H1 (cell line): ENCODE data around the gene RNF39.

Experiments used
- BRCA1 ChIP-seq: IDR thresholded peaks from 2 replicates; pipeline ENCODE4 v1.6.1; 2012; ENCODE audit warnings: low read depth, low read length, improper control_type of control experiment
- CREB1 ChIP-seq: IDR thresholded peaks from 2 replicates; pipeline ENCODE4 v1.6.1; 2012; ENCODE audit warnings: inconsistent platforms
- CTCF ChIP-seq, 3 experiments: IDR thresholded peaks; 1 replicate in 2 of 3; 2 replicates in 1 of 3; pipeline versions ENCODE4 v1.5.1 to v1.6.1; 2011; ENCODE audit warnings: low read length in 3 of 3, mild to moderate bottlenecking in 3 of 3, inconsistent platforms in 2 of 3, low read depth in 1 of 3, moderate library complexity in 1 of 3; ENCODE audit not compliant: insufficient read depth in 1 of 3; ENCODE audit errors: control extremely low read depth in 1 of 3
- EGR1 ChIP-seq: IDR thresholded peaks from 2 replicates; pipeline ENCODE4 v1.6.1; 2011; ENCODE audit warnings: low read depth, low read length, borderline replicate concordance
- EP300 ChIP-seq, 2 experiments: IDR thresholded peaks; 1 replicate in 1 of 2; 2 replicates in 1 of 2; pipeline ENCODE4 v1.6.1; 2011 to 2012; ENCODE audit warnings: low read depth in 2 of 2, low read length in 2 of 2, mild to moderate bottlenecking in 2 of 2, borderline replicate concordance in 1 of 2, inconsistent platforms in 1 of 2, moderate library complexity in 1 of 2
- EZH2 ChIP-seq: fragments of 200-600 bp; sonication (generic); IDR thresholded peaks from 2 replicates; pipeline ENCODE4 v1.7.1; 2012; ENCODE audit warnings: low read depth, mild to moderate bottlenecking, moderate library complexity, low read length, inconsistent platforms; ENCODE audit not compliant: severe bottlenecking
- HDAC2 ChIP-seq, 2 experiments: fragments of 300-600 bp in 1 of 2; sonication (generic) in 1 of 2; IDR thresholded peaks; 2 replicates each; pipeline ENCODE4 v1.6.1; 2011 to 2012; ENCODE audit warnings: low read depth in 2 of 2, low read length in 2 of 2, mild to moderate bottlenecking in 2 of 2, moderate library complexity in 2 of 2, borderline replicate concordance in 1 of 2, inconsistent platforms in 1 of 2
- JUN ChIP-seq: IDR thresholded peaks from 2 replicates; pipeline ENCODE4 v1.6.1; 2011; ENCODE audit warnings: low read depth, mild to moderate bottlenecking, improper control_type of control experiment, low read length
- KDM1A ChIP-seq: fragments of 200-600, 300-600 bp; sonication (generic); IDR thresholded peaks from 2 replicates; pipeline ENCODE4 v1.7.1; 2016; ENCODE audit warnings: mild to moderate bottlenecking, low read length, borderline replicate concordance
- POLR2AphosphoS5 ChIP-seq: IDR thresholded peaks from 2 replicates; pipeline ENCODE4 v1.6.1; 2011; ENCODE audit warnings: low read depth, low read length
- SP2 ChIP-seq: IDR thresholded peaks from 2 replicates; pipeline ENCODE4 v1.6.1; 2012; ENCODE audit warnings: mild to moderate bottlenecking, low read length, inconsistent platforms
- TAF1 ChIP-seq: IDR thresholded peaks from 2 replicates; pipeline ENCODE4 v1.6.1; 2011; ENCODE audit warnings: mild to moderate bottlenecking, low read depth, low read length
- TEAD4 ChIP-seq: IDR thresholded peaks from 2 replicates; pipeline ENCODE4 v1.6.1; 2012; ENCODE audit warnings: low read depth, low read length, inconsistent platforms, mixed read lengths
- ZNF274 ChIP-seq: IDR thresholded peaks from 2 replicates; pipeline ENCODE4 v1.7.0; 2012; ENCODE audit warnings: low read length, borderline replicate concordance; ENCODE audit errors: extremely low read depth

GRCh38 chr6:30113841-30114240, 38.3 kb upstream of the RNF39 start:
- no peak for TF ChIP-seq CTCF (IDR thresholded peaks at IDR 0.05; ENCODE audit: control extremely low read depth in 1 of 3, insufficient read depth in 1 of 3, low read depth in 1 of 3, low read length in 3 of 3)
- no peak for TF ChIP-seq EGR1
- TF ChIP-seq HDAC2 (IDR thresholded peaks at IDR 0.05; ENCODE audit: borderline replicate concordance in 1 of 2, low read depth in 2 of 2, low read length in 2 of 2), result no peak
- no peak for TF ChIP-seq JUN
- TF ChIP-seq TEAD4, result no peak
- TF ChIP-seq BRCA1, result no peak
- no peak for TF ChIP-seq SP2
- no peak for TF ChIP-seq POLR2AphosphoS5
- no peak for TF ChIP-seq CREB1
- no peak for TF ChIP-seq EZH2
- TF ChIP-seq TAF1, result no peak
- no peak for TF ChIP-seq ZNF274
- no peak for TF ChIP-seq EP300 (IDR thresholded peaks at IDR 0.05; ENCODE audit: borderline replicate concordance in 1 of 2, low read depth in 2 of 2, low read length in 2 of 2)
- TF ChIP-seq KDM1A, result no peak
